ENCODE results near the gene SPOPL.

Gene SPOPL

GRCh38 chr2:138601458-138602165 is 100.0 kb downstream of the SPOPL start:
- DNase-seq (ENCODE audit: low read depth in 2 of 2) = no peak

- no peak for DNase-seq (ENCODE audit: low read depth in 2 of 2)
Observed at GRCh38 chr2:138602166-138602460, 100.5 kb downstream of the SPOPL start.

DNA sequence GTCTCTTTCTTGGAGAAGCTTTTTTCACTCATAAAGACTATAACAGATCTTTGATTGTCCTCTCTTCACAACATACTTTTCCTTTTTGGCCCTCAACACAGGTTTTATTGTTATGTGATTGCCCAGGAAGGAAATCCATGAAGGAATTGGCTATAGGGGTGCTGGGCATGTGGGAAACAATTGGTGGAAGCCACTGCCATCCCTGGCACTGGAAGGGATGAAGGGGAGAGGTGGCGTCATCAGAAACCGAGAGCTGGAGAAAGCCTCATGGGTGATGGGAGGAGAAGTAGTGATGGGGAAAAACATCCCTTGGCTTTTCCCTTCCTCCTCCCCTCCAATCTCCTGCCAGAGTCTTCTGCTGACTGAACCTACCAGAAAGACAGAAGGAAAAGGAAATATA is 106.2 kb downstream of the SPOPL start:
- no peak for DNase-seq (ENCODE audit: low read depth in 2 of 2)

DNA sequence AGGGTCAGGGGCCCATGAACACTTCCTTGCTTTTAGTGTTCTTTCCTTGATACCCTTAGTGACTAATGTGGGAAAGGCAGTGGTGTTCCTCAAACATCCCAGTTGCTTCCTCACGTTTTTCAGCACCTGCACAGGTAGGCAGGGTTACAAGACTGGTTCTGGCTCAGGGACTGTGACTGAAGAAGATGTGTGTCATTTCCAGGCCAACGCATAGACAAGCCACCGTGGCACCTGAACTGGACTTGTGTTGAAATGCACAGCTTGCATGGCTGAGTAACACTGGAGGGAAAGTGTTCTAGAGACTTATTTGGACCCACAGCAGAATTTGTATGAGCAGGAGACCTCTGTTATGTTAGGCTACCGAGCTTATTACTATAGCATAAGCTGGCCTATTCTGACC is 107.9 kb downstream of the SPOPL start:
- no peak for DNase-seq (ENCODE audit: low read depth in 2 of 2)

DNA sequence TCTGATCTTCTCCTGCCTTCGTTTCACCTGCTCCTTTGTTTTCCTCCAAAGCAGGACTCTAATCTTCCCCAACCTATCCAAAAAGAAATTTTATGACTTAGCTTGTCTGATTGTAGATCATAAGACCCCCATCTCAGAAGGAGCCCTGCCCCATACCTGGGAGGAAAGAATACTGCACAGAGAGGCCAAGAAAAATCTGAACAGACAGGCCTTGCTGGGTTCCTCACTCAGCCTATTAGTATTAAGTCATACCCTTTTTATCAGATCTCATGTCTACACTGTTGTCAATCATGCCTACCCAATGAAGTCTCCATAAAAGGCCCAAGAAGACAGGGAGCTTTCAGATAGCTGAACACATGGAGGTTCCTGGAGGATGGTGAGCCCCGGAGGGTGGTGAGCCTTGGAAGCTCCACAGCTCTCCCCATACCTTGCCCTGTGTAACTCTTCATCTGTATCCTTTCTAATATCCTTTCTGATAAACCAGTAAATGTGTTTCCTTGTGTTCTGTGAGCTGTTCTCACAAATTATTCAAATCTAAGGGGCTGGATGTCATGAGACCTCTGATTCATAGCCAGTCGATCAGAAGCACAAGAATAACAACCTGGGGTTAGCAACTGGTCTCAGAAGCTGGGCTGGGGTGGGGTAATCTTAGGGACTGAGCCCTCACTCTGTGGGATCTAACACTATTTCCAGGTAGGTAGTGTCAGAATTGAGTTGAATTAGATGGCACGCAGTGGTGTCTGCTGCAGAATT is 108.8 kb downstream of the SPOPL start:
- DNase-seq (ENCODE audit: low read depth in 2 of 2) = no peak

GRCh38 chr2:138615257-138615656 is 113.7 kb downstream of the SPOPL start:
- no peak for DNase-seq (ENCODE audit: low read depth in 2 of 2)

DNA sequence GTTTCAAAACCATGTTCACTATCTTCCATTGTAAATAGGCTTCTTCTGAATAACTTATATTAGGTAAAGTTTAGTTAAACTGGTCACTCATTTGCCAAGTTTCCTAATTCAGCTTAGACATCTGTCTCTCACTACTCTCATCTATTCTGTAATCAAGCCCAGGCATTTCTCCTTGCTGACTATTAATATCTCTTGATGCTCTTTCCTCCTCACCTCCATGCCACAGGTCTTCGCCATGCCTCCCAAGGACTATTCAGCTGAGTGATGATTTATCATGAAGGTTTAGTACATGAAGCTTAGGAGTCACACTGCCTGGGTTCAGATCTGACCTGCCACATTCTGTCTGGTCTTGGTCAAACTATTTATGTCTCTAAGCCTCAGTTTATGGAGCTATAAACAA is 115.5 kb downstream of the SPOPL start:
- DNase-seq (ENCODE audit: low read depth in 2 of 2) = no peak

- DNase-seq (ENCODE audit: low read depth in 2 of 2) = no peak
Observed at GRCh38 chr2:138618971-138619370, 117.4 kb downstream of the SPOPL start.

DNA sequence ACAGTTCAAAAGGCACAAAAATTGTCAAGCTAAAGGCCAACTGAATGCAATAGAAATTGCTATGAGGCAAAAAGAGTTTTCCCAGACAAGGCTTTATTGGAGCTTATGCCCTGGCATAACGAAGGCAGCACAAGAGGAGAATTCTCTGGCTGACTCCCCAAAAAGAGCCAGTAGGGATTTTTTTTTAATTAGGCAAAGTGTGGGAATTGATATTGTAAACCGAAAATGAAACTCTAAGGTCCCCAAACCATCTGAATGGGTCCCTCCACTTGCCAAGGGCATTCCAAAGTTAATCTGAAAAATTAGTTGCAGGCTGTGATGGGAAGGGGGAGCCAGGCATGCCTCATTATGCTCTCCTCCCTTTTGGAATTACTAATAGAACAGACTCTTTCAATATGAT is 118.9 kb downstream of the SPOPL start:
- DNase-seq (ENCODE audit: low read depth in 2 of 2) = no peak

DNA sequence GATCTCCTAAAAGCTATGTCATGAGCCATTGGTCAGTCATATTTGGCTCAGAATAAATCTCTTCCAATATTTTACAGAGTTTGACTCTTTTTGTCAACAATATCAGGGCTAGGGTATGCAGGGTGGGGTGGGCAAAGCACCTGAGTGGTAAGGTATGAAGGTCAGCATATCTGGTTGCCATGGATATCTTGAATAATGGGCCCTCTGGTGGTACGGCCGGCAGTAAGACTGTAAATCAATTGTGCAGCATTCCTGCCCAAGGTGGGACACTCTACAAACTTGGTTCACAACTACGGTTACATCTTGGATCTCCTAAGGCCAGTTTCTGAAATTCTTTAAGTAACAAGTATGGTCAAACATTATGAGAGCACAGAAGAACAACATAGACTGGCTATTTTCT is 119.6 kb downstream of the SPOPL start:
- DNase-seq (ENCODE audit: low read depth in 2 of 2) = no peak

DNA sequence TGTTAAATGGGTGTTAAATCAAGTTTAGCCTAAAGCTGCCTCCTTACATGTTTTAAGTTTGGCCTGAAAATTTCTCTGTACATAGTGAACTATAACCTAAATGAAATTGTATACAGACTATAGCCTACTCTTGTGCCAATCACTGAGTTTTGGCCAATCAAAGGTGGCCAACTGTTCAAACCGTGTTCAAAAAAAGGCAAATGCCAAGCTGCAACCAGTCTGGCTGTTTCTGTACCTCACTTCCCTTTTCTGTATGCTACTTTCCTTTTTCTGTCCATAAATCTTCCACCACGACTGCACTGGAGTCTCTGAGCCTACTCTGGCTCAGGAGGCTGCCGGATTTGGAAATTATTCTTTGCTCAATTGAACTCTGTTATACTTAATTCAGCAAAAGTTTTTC is 121.0 kb downstream of the SPOPL start:
- DNase-seq (ENCODE audit: low read depth in 2 of 2) = no peak

All from stimulated activated CD8-positive, alpha-beta memory T cell treated with anti-CD3 and anti-CD28 coated beads, Interleukin-2, amount 100 ng/mL, for 48 hours (primary cell).